Neural cell (in vitro differentiated cells): ENCODE results near the gene GRIK2. TPM values are rescaled to one million over a fixed set of nuclear protein-coding genes. Genes with fewer than 3 reads are reported as not detected.

Experiments
- H2AFZ ChIP-seq: fragments of 200-600, 300-800 bp; sonication (generic), shearing (Covaris generic); 2 replicates; pipeline ENCODE4 v1.6.0; 2014; ENCODE audit warnings: low read depth, mild to moderate bottlenecking, antibody characterized with exemption, low read length, moderate library complexity
- H3F3A ChIP-seq: fragments of 200-600 bp; shearing (Covaris generic); 2 replicates; pipeline ENCODE4 v1.6.1; 2016; ENCODE audit warnings: mild to moderate bottlenecking, moderate library complexity, mixed read lengths, antibody characterized with exemption, low read length; ENCODE audit not compliant: insufficient read depth, poor library complexity, severe bottlenecking
- H3K27ac ChIP-seq: fragments of 200-600, 300-800 bp; sonication (generic), shearing (Covaris generic); 2 replicates; pipeline ENCODE4 v1.5.1; 2014; ENCODE audit warnings: mild to moderate bottlenecking, low read length, moderate library complexity
- H3K27me3 ChIP-seq: fragments of 300-800, 200-600 bp; sonication (generic), shearing (Covaris generic); 2 replicates; pipeline ENCODE4 v1.6.0; 2014; ENCODE audit warnings: mild to moderate bottlenecking, low read depth, low read length, moderate library complexity; ENCODE audit not compliant: insufficient read depth
- H3K36me3 ChIP-seq: fragments of 300-800, 200-600 bp; sonication (generic), shearing (Covaris generic); 2 replicates; pipeline ENCODE4 v1.5.1; 2014; ENCODE audit warnings: mild to moderate bottlenecking, antibody characterized with exemption, low read length, moderate library complexity; ENCODE audit not compliant: insufficient read depth
- H3K4me2 ChIP-seq: fragments of 300-800, 200-600 bp; sonication (generic), shearing (Covaris generic); 2 replicates; pipeline ENCODE4 v1.6.0; 2014; ENCODE audit warnings: mild to moderate bottlenecking, low read length
- H3K4me3 ChIP-seq: fragments of 300-800, 200-600 bp; sonication (generic), shearing (Covaris generic); 2 replicates; pipeline ENCODE4 v1.5.1; 2014; ENCODE audit warnings: mild to moderate bottlenecking, low read length, moderate library complexity
- H3K79me2 ChIP-seq: fragments of 200-600 bp; shearing (Covaris generic); replicated peaks from 2 replicates; pipeline ENCODE4 v1.6.0; 2014; ENCODE audit warnings: mild to moderate bottlenecking, low read length, moderate library complexity; ENCODE audit not compliant: insufficient read depth
- H3K9ac ChIP-seq: fragments of 300-800, 200-600 bp; sonication (generic), shearing (Covaris generic); 2 replicates; pipeline ENCODE4 v1.6.1; 2016; ENCODE audit warnings: mild to moderate bottlenecking, low read length, mixed read lengths
- H3K9me2 ChIP-seq: fragments of 200-600 bp; shearing (Covaris generic); 2 replicates; pipeline ENCODE4 v1.6.1; 2016; ENCODE audit warnings: mild to moderate bottlenecking, low read length, mixed read lengths; ENCODE audit not compliant: insufficient read depth
- H3K9me3 ChIP-seq: fragments of 200-600, 300-800 bp; sonication (generic), shearing (Covaris generic); 2 replicates; pipeline ENCODE4 v1.6.1; 2016; ENCODE audit warnings: mild to moderate bottlenecking, mixed run types, low read length, moderate library complexity, mixed read lengths
- H4K20me1 ChIP-seq: fragments of 200-600 bp; shearing (Covaris generic); 2 replicates; pipeline ENCODE4 v1.6.1; 2016; ENCODE audit warnings: mild to moderate bottlenecking, mixed run types; ENCODE audit not compliant: insufficient read depth
- CTCF ChIP-seq: fragments of 450-650 bp; IDR thresholded peaks from 2 replicates; pipeline ENCODE4 v1.5.1; 2014; ENCODE audit warnings: antibody characterized with exemption, mild to moderate bottlenecking, moderate library complexity; ENCODE audit not compliant: poor library complexity, severe bottlenecking
- EP300 ChIP-seq: fragments of 450-650 bp; conservative IDR thresholded peaks from 2 replicates; pipeline ENCODE4 v1.6.1; 2014; ENCODE audit warnings: antibody characterized with exemption, mild to moderate bottlenecking, moderate library complexity; ENCODE audit not compliant: poor library complexity, severe bottlenecking
- EZH2 ChIP-seq: fragments of 200-600, 300-800 bp; shearing (Covaris generic), sonication (generic); IDR thresholded peaks from 2 replicates; pipeline ENCODE4 v1.6.1; 2014; ENCODE audit warnings: antibody characterized with exemption, low read length, borderline replicate concordance, mild to moderate bottlenecking; ENCODE audit not compliant: insufficient read depth, poor library complexity, severe bottlenecking
- MXI1 ChIP-seq: fragments of 450-650 bp; conservative IDR thresholded peaks from 2 replicates; pipeline ENCODE4 v1.6.1; 2014; ENCODE audit warnings: antibody characterized with exemption, mild to moderate bottlenecking; ENCODE audit not compliant: poor library complexity, severe bottlenecking
- POLR2AphosphoS5 ChIP-seq: IDR thresholded peaks from 2 replicates; pipeline ENCODE4 v1.6.1; 2012
- RAD21 ChIP-seq: fragments of 450-650 bp; conservative IDR thresholded peaks from 2 replicates; pipeline ENCODE4 v1.6.1; 2014; ENCODE audit warnings: antibody characterized with exemption, mild to moderate bottlenecking, moderate library complexity
- REST ChIP-seq: IDR thresholded peaks from 2 replicates; pipeline ENCODE4 v1.6.1; 2012; ENCODE audit warnings: borderline replicate concordance
- SMC3 ChIP-seq: fragments of 450-650 bp; conservative IDR thresholded peaks from 2 replicates; pipeline ENCODE4 v1.6.1; 2014; ENCODE audit warnings: antibody characterized with exemption, mild to moderate bottlenecking, moderate library complexity; ENCODE audit not compliant: poor library complexity
- TAF1 ChIP-seq: IDR thresholded peaks from 2 replicates; pipeline ENCODE4 v1.6.1; 2012; ENCODE audit warnings: low read depth
- polyA plus RNA-seq: library from polyadenylated mRNA; depleted of rRNA; stranded (reverse); fragments of >200 nt; gene quantifications from 2 replicates; pipeline ENCODE4 v1.2.3, GENCODE V29; 2014

The GRIK2 gene
- polyA plus RNA-seq, 1 donor from 2014 or later = 106 TPM

GRCh38 chr6:101876431-101876830 lies 482.9 kb downstream of the GRIK2 start:
- H3K27me3 ChIP-seq = no peaks in the 10 kb centered on the region
- no peak overlapping the region for H2AFZ ChIP-seq
- no peaks in the 10 kb centered on the region for H4K20me1 ChIP-seq
- H3K27ac ChIP-seq = no peak overlapping the region
- TF ChIP-seq EZH2 (no peak), RAD21 (no peak), TAF1 (no peak), REST (no peak), CTCF (no peak), EP300 (peak; percentile 30), SMC3 (no peak), POLR2AphosphoS5 (no peak), MXI1 (no peak)
- no peak overlapping the region for H3K4me3 ChIP-seq
- no peak overlapping the region for H3K9ac ChIP-seq
- H3K9me2 ChIP-seq = no peaks in the 10 kb centered on the region
- no peaks in the 10 kb centered on the region for H3K36me3 ChIP-seq
- no peaks in the 10 kb centered on the region for H3F3A ChIP-seq
- H3K4me2 ChIP-seq = no peak overlapping the region
- no peaks in the 10 kb centered on the region for H3K79me2 ChIP-seq
- no peaks in the 10 kb centered on the region for H3K9me3 ChIP-seq

- H3K4me2 ChIP-seq = no peak overlapping the region
- no peaks in the 10 kb centered on the region for H3F3A ChIP-seq
- H3K9ac ChIP-seq = no peak overlapping the region
- no peaks in the 10 kb centered on the region for H3K9me2 ChIP-seq
- H3K36me3 ChIP-seq = no peaks in the 10 kb centered on the region
- no peaks in the 10 kb centered on the region for H4K20me1 ChIP-seq
- H3K79me2 ChIP-seq = no peaks in the 10 kb centered on the region
- no peak overlapping the region for H3K27ac ChIP-seq
- H2AFZ ChIP-seq = no peak overlapping the region
- no peaks in the 10 kb centered on the region for H3K9me3 ChIP-seq
- no peaks in the 10 kb centered on the region for H3K27me3 ChIP-seq
- no peak overlapping the region for H3K4me3 ChIP-seq
- TF ChIP-seq CTCF (no peak), TAF1 (no peak), EZH2 (no peak), RAD21 (no peak), POLR2AphosphoS5 (no peak), SMC3 (no peak), REST (no peak), MXI1 (no peak), EP300 (no peak)
Observed at GRCh38 chr6:101878554-101879276, 485.2 kb downstream of the GRIK2 start.
